C4-2B (cell line): ENCODE data around the gene TEX28.

ENCODE experiments used
- H3K27ac ChIP-seq: fragments of 450-650 bp; 2 replicates; pipeline ENCODE4 v1.5.1; 2017
- CTCF ChIP-seq: fragments of 450-650 bp; conservative IDR thresholded peaks from 2 replicates; pipeline ENCODE4 v1.5.1; 2017; ENCODE audit warnings: mild to moderate bottlenecking
- ZFX ChIP-seq: fragments of 450-650 bp; IDR thresholded peaks from 2 replicates; pipeline ENCODE4 v1.6.1; 2017

The TEX28 gene

GRCh38 chrX:154329294-154329693 is 34.4 kb upstream of the TEX28 start:
- TF ChIP-seq CTCF (no peak), ZFX (no peak)
- no peak overlapping the region for H3K27ac ChIP-seq

GRCh38 chrX:154328646-154329045 is 33.7 kb upstream of the TEX28 start:
- no peak for TF ChIP-seq ZFX
- no peak for TF ChIP-seq CTCF

GRCh38 chrX:154327038-154327820 is 32.3 kb upstream of the TEX28 start:
- H3K27ac ChIP-seq = no peak overlapping the region
- TF ChIP-seq CTCF = no peak
- TF ChIP-seq ZFX = no peak

More at GRCh38 chrX:154328646-154329045, 33.7 kb upstream of the TEX28 start:
- no peak overlapping the region for H3K27ac ChIP-seq

GRCh38 chrX:154325541-154325940 is 30.6 kb upstream of the TEX28 start:
- TF ChIP-seq CTCF = no peak
- no peak for TF ChIP-seq ZFX
- H3K27ac ChIP-seq = no peak overlapping the region

GRCh38 chrX:154323537-154323936 is 28.6 kb upstream of the TEX28 start:
- TF ChIP-seq CTCF (no peak), ZFX (no peak)
- H3K27ac ChIP-seq = no peak overlapping the region

GRCh38 chrX:154322890-154323289 is 28.0 kb upstream of the TEX28 start:
- no peak overlapping the region for H3K27ac ChIP-seq
- no peak for TF ChIP-seq ZFX

GRCh38 chrX:154321594-154321993 is 26.7 kb upstream of the TEX28 start:
- no peak overlapping the region for H3K27ac ChIP-seq
- no peak for TF ChIP-seq ZFX
- no peak for TF ChIP-seq CTCF

GRCh38 chrX:154321152-154321551 is 26.2 kb upstream of the TEX28 start:
- no peak overlapping the region for H3K27ac ChIP-seq
- TF ChIP-seq ZFX (no peak), CTCF (no peak)
